ENCODE data around the gene FOS.
A peak's percentile ranks its signal among the peaks of the same experiment; 100 is the strongest.
"Not testable (repeated sequence)": the region's sequence is repeated elsewhere in the genome, so short reads cannot be mapped to it uniquely, and the experiment has no call there.

Gene FOS

DNA sequence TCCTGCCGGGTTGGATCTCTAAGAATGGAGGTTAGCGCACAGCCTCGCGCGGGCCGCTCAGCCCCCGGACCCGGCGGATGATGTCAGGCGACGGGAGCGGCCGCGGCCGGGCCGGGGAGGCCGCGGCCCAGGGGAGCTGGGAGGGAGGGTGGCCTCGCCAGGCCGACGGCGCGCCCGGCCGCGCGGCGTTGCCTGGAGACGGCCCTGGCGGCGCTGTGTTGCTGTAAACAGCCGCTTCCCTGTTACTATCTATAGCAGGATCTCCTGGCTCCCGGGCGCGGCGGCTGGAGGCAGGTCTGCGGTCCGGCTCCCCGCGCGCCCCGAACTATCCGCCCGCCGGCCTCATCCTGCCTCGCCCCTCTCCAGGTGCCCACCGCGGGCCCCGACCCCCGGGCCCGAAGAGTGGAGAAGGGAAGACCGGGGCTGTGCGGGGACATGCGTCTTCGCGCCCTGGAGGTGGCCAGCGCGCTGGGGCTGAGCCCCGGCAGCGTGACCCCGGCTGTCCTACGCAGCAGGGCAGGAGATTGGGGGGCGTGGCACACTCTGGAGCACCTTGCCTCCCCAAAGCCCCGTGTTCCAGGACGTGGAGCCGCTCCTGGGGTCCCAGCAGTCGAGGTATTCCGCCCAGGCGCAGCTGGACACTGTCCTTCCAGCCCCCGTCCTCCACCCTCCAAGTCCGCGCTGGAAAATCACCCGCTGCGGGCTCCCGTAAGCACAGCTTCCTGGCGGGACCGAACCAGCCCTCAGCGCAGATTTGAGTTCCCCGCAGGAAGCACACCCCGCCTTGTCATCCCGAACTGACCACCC, 1.4 kb upstream of the FOS start:
- no peak for DNase-seq (ENCODE audit: low read depth in 2 of 2)

DNA sequence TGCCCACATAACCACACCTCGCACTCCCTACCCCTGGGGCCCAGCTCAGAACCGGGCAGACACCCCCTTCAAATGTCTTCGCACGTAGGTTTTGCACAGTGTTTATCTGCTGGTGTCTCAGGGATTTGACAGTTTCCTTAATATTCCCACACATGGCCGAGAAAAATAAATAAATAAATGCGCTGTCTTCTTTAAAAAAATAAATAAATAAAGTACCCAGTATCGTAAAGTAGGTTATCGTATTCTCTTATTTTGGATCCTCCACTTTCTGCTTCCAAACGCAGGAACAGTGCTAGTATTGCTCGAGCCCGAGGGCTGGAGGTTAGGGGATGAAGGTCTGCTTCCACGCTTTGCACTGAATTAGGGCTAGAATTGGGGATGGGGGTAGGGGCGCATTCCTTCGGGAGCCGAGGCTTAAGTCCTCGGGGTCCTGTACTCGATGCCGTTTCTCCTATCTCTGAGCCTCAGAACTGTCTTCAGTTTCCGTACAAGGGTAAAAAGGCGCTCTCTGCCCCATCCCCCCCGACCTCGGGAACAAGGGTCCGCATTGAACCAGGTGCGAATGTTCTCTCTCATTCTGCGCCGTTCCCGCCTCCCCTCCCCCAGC, 710 bp upstream of the FOS start:
- DNase-seq (ENCODE audit: low read depth in 2 of 2), result no peak

- no peak for DNase-seq (ENCODE audit: low read depth in 2 of 2)
Measured at GRCh38 chr14:75279153-75279762, 630 bp downstream of the FOS start.

DNA sequence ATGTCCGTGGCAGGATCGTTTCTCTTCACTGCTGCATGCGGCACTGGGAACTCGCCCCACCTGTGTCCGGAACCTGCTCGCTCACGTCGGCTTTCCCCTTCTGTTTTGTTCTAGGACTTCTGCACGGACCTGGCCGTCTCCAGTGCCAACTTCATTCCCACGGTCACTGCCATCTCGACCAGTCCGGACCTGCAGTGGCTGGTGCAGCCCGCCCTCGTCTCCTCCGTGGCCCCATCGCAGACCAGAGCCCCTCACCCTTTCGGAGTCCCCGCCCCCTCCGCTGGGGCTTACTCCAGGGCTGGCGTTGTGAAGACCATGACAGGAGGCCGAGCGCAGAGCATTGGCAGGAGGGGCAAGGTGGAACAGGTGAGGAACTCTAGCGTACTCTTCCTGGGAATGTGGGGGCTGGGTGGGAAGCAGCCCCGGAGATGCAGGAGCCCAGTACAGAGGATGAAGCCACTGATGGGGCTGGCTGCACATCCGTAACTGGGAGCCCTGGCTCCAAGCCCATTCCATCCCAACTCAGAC, 1.2 kb downstream of the FOS start:
- no peak for DNase-seq (ENCODE audit: low read depth in 2 of 2)

DNA sequence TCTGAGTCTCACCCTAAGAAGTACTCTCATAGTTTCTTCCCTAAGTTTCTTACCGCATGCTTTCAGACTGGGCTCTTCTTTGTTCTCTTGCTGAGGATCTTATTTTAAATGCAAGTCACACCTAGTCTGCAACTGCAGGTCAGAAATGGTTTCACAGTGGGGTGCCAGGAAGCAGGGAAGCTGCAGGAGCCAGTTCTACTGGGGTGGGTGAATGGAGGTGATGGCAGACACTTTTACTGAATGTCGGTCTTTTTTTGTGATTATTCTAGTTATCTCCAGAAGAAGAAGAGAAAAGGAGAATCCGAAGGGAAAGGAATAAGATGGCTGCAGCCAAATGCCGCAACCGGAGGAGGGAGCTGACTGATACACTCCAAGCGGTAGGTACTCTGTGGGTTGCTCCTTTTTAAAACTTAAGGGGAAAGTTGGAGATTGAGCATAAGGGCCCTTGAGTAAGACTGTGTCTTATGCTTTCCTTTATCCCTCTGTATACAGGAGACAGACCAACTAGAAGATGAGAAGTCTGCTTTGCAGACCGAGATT, 1.7 kb downstream of the FOS start:
- DNase-seq (ENCODE audit: low read depth in 2 of 2), result no peak

- no peak for DNase-seq (ENCODE audit: low read depth in 2 of 2)
Measured at GRCh38 chr14:75280831-75281653, 2.4 kb downstream of the FOS start.

DNA sequence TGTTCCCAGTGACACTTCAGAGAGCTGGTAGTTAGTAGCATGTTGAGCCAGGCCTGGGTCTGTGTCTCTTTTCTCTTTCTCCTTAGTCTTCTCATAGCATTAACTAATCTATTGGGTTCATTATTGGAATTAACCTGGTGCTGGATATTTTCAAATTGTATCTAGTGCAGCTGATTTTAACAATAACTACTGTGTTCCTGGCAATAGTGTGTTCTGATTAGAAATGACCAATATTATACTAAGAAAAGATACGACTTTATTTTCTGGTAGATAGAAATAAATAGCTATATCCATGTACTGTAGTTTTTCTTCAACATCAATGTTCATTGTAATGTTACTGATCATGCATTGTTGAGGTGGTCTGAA, 3.0 kb downstream of the FOS start:
- DNase-seq (ENCODE audit: low read depth in 2 of 2), result no peak

GRCh38 chr14:75282170-75282554, 3.5 kb downstream of the FOS start:
- no peak for DNase-seq (ENCODE audit: low read depth in 2 of 2)

DNA sequence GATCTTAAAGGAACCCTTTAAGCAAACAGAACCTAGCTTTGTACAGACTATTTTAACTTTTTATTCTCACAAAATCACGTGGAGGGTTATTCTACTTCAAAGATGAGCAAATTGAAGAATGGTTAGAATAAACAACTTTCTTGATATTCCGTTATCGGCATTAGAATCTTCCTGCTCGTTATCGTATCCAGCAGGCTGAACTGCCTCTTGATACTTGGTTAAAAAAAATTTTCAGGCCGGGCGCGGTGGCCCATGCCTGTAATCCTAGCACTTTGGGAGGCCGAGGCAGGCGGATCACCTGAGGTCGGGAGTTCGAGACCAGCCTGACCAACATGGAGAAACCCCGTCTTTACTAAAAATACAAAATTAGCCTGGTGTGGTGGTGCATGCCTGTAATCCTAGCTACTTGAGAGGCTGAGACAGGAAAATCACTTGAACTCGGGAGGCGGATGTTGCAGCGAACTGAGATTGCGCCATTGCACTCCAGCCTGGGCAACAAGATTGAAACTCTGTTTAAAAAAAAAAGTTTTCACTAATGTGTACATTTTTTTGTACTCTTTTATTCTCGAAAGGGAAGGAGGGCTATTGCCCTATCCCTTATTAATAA, 4.0 kb downstream of the FOS start:
- DNase-seq (ENCODE audit: low read depth in 2 of 2), result not testable (repeated sequence)

- DNase-seq (ENCODE audit: low read depth in 2 of 2), result no peak
Measured at GRCh38 chr14:75283162-75283832, 4.7 kb downstream of the FOS start.

- DNase-seq (ENCODE audit: low read depth in 2 of 2), result no peak
Measured at GRCh38 chr14:75283833-75284563, 5.4 kb downstream of the FOS start.

GRCh38 chr14:75285331-75285730, 6.7 kb downstream of the FOS start:
- no peak for DNase-seq (ENCODE audit: low read depth in 2 of 2)

DNA sequence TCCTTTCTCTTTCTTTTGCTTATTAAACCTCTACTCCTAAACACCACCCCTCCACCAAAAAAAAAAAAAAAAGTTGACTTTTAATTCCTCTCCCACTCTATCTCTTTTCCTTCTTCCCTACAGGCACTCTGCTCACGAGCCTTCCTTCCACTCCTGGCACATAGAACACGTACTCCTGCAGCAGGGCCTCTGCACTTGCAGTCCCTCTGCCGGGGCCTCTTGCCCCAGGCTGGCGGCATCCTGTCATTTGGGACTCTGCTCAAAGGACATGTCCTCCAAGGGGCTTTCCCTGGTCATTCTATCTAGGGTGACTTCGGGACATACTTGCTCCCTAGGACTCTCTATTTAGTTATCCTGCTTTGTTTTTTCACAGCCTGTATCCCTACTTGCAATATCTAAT, 7.7 kb downstream of the FOS start:
- DNase-seq (ENCODE audit: low read depth in 2 of 2), result no peak

DNA sequence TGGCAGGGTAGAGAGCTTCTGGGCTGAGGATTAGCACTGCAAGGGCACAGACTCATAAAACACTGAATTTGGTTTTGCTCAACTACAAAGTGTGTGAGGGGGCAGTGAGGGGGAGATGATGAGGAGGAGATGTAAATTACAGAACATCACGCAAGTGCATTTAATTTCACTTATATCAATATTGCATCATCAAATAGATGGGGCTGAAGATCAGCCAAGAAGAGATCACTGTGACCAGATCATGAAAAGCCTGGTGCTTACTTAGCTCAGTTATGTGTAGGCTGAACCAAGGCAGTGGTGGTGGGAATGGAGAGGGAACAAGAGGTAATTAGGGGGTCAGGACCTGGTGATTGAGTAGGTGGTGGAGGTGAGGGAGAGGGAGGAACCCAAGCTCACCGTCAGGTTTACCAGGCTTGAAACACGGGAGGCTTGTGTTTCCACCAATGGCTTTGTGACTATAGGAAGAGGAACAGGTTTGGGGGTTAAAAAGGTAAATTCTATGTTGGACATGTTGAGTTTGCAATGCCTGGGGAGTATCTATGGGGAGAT, 11.3 kb downstream of the FOS start:
- DNase-seq (ENCODE audit: low read depth in 2 of 2), result no peak

- no peak for DNase-seq (ENCODE audit: low read depth in 2 of 2)
Measured at GRCh38 chr14:75290851-75291250, 12.2 kb downstream of the FOS start.

- no peak for DNase-seq (ENCODE audit: low read depth in 2 of 2)
Measured at GRCh38 chr14:75291331-75291730, 12.7 kb downstream of the FOS start.

DNA sequence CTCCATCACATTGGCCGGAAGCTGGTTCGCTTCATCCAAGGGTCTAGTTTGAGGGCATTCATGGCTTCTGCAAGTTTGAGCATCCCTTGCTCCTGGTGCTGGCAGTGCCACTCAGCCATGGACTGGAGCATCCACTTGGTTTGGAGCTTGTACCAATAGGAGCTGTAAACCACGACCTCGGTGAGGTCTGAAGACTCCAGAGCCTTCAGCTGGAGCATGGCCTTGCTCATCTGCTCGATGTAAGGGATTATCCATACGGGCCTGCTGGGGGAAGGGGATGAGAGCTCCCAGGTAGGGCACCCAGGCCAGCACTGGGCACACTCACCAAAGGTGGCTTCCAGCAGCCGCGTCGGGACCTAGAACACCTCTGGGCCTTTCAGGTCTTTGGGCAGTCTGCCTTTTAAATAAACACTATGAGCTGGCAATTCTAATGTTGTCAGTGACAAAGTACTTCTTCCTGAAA, 13.5 kb downstream of the FOS start:
- DNase-seq (ENCODE audit: low read depth in 2 of 2), result no peak

- DNase-seq (ENCODE audit: low read depth in 2 of 2), result no peak
Measured at GRCh38 chr14:75292886-75293285, 14.3 kb downstream of the FOS start.

DNA sequence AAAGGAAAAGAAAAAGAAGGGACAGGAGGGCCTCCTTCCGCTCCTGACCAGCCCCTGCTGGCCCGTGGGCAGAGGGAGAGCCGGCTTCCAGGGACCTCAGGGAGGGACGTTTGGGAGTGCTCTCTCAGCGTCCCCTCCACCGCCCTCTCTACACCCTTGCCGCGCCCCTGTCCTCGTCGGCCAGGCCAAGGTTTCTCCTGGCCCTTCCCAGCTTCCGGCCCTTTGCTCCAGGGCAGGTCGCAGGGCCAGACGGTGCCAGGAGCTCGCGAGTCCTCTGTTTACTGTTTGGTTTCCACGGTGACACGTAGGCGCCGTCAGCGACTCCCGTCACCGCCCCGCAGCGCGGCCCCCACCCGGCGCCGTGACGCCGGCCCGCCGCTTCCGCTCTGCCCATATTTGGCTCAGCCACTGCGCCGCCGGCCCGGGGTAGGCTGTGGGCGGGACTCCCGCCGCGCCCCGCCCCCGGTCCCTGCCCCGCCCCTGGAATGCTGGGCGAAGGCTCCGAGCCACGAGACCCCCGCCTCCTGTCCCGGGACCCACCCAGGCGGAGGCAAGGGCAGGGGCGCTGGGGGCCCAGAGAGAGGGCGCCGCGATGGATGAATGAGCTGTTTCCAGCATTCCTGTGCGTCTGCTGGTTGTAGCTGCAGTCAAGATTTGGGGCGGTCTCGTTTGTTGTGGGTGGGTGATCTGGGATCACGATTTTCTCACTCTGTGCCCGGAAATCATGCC, 15.5 kb downstream of the FOS start:
- DNase-seq (ENCODE audit: low read depth in 2 of 2), result peak; percentile 82 to 85

All from fibroblast of skin of left biceps (primary cell).